Suppressor macrophage treated with lipopolysaccharide for 4 hours (primary cell): ENCODE data around the gene LPGAT1.
"Not testable (repeated sequence)": the region's sequence is repeated elsewhere in the genome, so short reads cannot be mapped to it uniquely, and the experiment has no call there.

Experiments
- DNase-seq: peaks from one replicate; pipeline ENCODE4 v3.0.0-alpha.2; 2020

The LPGAT1 gene

GRCh38 chr1:211697356-211697755, 133.2 kb downstream of the LPGAT1 start:
- DNase-seq = no peak

DNA sequence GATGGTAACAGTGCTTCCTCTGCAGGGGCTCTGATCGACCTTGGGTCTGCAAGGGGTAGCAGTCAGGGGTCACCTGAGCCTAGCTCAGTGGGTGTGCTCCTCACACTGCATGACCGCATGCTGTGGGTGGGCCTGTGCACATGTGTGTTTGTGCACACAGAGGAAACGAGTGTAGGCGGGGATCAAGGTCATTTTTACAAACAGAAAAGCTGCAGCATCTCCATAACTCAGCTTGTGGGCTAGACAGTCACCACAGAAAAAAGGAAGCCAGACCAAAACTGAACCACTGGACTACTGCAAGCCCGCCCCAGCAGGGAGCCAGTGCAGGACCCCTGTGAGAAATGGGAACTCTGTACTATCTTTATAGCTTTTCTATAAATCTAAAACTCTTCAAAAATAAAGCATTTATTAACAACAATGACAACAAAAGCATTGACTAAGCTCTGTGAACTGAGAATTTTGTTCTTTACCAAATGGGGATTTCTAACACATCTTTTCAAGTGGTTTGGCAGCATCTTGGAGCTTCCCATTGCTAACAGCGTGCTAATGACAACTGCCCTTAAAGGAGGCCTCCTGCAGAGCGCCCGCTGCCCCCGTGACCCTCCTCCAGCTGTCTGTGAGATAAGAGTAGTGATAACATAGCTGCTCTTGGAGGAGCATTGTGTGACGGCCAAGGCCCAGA, 135.3 kb downstream of the LPGAT1 start:
- peak; percentile 57 for DNase-seq

GRCh38 chr1:211693911-211694310, 136.7 kb downstream of the LPGAT1 start:
- DNase-seq = not testable (repeated sequence)
